Ammon's horn (tissue), 1 donor: Measurements from ENCODE around the gene ACTN2.

Experiments used
- DNase-seq: peaks from one replicate; pipeline ENCODE4 v3.0.0-alpha.2; 2016; ENCODE audit warnings: low spot score

Gene ACTN2

GRCh38 chr1:236742421-236743160, 56.3 kb downstream of the ACTN2 start:
- no peak for DNase-seq

GRCh38 chr1:236744533-236744932, 58.2 kb downstream of the ACTN2 start:
- DNase-seq, result no peak

- DNase-seq, result no peak
Measured at GRCh38 chr1:236746785-236747184, 60.5 kb downstream of the ACTN2 start.

- DNase-seq, result no peak
Measured at GRCh38 chr1:236747311-236747985, 61.1 kb downstream of the ACTN2 start.

- no peak for DNase-seq
Measured at GRCh38 chr1:236748268-236748870, 62.1 kb downstream of the ACTN2 start.

GRCh38 chr1:236750928-236751327, 64.6 kb downstream of the ACTN2 start:
- DNase-seq, result no peak

GRCh38 chr1:236751385-236751784, 65.1 kb downstream of the ACTN2 start:
- DNase-seq, result no peak

GRCh38 chr1:236751935-236752334, 65.6 kb downstream of the ACTN2 start:
- no peak for DNase-seq

GRCh38 chr1:236753516-236753915, 67.2 kb downstream of the ACTN2 start:
- DNase-seq, result peak; percentile 67

- peak; percentile 10 for DNase-seq
Measured at GRCh38 chr1:236753964-236754363, 67.7 kb downstream of the ACTN2 start.

- no peak for DNase-seq
Measured at GRCh38 chr1:236754525-236755210, 68.4 kb downstream of the ACTN2 start.

- DNase-seq, result no peak
Measured at GRCh38 chr1:236757640-236758039, 71.3 kb downstream of the ACTN2 start.

GRCh38 chr1:236759252-236759859, 73.1 kb downstream of the ACTN2 start:
- peak; percentile 47 for DNase-seq

- no peak for DNase-seq
Measured at GRCh38 chr1:236760480-236760879, 74.2 kb downstream of the ACTN2 start.

- DNase-seq, result no peak
Measured at GRCh38 chr1:236760986-236761385, 74.7 kb downstream of the ACTN2 start.

GRCh38 chr1:236761397-236762132, 75.3 kb downstream of the ACTN2 start:
- DNase-seq, result no peak

- DNase-seq, result peak; percentile 35
Measured at GRCh38 chr1:236762410-236762809, 76.1 kb downstream of the ACTN2 start.

- no peak for DNase-seq
Measured at GRCh38 chr1:236765831-236766230, 79.5 kb downstream of the ACTN2 start.

- no peak for DNase-seq
Measured at GRCh38 chr1:236766506-236766905, 80.2 kb downstream of the ACTN2 start.

GRCh38 chr1:236767276-236767675, 81.0 kb downstream of the ACTN2 start:
- DNase-seq, result no peak

GRCh38 chr1:236768601-236769000, 82.3 kb downstream of the ACTN2 start:
- DNase-seq, result no peak
